HTR-8/SVneo (cell line): Measurements from ENCODE around the gene COL12A1.

Source experiments
- DNase-seq: peaks from one replicate; pipeline ENCODE4 v3.0.0; 2011; ENCODE audit warnings: low spot score, mixed read lengths; ENCODE audit not compliant: insufficient read length
- FAIRE-seq: peaks from 2 replicates; lab custom pipeline; 2011; peaks lifted over from hg19 to GRCh38; lab: Jason Lieb, UNC

Gene COL12A1

GRCh38 chr6:75205776-75206575, at the start of gene COL12A1:
TSS of gene COL12A1 (minus strand) at chr6:75206053. CDS start at chr6:75202792, 3,261 bp downstream.
- FAIRE-seq, result peak; percentile 86
- DNase-seq, result peak; percentile 86

DNA sequence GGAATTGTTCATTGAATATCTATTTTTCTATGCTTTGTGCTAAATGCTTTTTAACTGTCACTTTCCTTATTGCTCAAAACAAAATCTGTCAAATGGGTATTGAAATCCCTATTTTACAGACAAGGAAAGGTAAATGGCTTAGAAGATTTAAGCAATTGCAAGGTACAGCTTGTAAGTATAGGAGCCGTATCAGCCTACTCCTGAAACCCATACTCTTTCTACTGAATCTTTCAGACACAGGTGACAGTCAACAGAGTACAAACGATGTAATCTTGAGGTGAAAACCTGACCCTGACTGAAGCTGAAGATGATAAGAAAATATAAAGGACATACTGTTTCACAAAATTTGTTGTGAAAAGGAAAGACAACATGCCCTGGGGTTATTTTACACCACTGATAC, 44.7 kb upstream of the COL12A1 start:
- FAIRE-seq (no peak), DNase-seq (no peak)

- DNase-seq (no peak), FAIRE-seq (no peak)
These were observed 44.0 kb upstream of the COL12A1 start for GRCh38 chr6:75249837-75250236.

DNA sequence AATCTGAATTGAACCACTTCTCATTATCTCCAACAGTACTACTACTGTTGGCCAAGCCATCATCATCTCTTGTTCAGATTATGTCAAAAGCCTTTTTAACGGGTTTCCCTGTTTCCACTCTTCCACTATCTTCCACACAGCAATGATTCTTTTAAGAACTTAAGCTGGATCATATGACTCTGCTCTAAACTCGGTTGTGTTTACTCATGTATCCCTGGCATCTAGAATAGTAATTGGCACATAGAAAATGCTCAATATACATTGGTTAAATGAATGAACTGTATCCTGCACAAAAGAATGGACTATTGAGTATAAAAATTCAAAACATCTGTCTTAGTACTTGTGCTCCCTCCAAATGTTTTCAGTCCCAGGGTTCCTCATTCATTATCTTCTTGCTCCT, 40.5 kb upstream of the COL12A1 start:
- FAIRE-seq (no peak), DNase-seq (no peak)

GRCh38 chr6:75244063-75244584, 38.3 kb upstream of the COL12A1 start:
- FAIRE-seq, result no peak
- no peak for DNase-seq

GRCh38 chr6:75243333-75244062, 37.6 kb upstream of the COL12A1 start, which contains the start of gene COX7A2:
TSS of gene COX7A2 (minus strand) at chr6:75243801. CDS start at chr6:75243734, 67 bp downstream.
- FAIRE-seq, result peak; percentile 82
- peak; percentile 81 for DNase-seq

DNA sequence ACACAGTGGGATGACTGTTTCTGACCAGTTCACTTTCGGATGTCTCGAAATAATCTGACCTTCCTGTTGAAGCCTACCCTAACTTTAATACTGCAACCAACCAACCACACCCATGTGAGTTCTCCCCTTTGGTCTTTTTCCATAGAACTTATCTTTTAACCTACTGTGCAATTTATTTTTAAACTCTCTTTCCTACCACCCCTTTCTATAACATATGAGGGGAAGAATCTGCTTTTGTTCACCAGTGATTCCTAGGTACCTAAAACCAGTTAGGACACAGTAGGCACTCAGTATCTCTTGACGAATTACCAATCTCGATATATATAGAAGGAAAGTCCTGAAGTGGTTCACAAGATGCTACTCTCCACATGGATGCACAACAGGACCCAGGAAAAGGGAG, 30.8 kb upstream of the COL12A1 start:
- no peak for FAIRE-seq
- DNase-seq, result no peak

DNA sequence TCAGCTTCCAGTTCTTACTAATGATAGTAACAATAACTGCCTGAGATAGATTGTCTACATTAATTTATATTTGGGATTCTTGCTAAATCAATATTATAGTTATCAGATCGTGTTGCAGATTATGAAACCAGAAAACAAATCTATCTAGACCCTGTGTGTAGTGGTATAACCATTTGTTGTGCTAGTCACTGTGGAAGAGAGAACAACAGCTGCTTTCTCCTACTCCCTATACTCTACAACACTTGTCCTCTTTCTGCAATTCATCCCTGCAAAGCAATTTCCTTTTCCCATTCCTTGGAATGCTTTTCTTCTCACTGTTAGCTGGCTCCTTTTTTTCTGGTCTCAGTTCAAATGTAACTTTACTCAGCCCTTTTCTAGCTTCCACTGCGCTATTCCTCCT, 29.4 kb upstream of the COL12A1 start:
- FAIRE-seq (no peak), DNase-seq (no peak)

DNA sequence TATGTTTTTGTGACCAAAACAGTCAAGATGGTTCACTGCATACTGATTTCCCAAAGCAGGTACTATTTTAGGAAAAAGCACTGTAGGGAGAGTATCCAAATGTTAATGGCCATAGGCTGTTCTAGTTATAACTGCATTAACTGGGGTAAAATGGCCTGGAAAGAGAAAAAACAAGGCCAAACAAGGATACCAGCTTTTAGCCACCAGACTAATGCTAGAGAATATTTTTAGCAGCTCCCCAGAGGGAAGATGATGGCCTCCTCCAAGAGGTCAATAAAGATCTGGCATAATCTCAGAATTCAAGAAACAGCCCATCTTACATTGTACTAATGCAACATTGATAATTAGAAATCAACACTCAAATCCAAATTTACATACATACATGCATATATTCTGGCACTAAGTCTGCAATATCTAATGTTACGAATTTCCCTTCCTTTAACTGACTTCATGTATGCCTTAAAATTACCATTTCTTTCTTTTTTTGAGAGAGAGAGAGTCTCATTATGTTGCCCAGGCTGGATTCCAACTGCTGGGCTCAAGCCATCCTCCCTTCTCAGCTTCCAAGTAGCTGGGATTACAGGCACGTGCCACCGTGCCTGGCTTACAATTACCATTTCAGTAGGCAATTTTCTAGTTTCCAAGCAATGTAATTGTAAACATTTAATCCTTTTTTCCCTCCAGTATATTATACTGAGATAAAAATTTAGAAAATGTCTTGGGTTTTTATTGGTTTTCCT, 28.4 kb upstream of the COL12A1 start:
- DNase-seq, result no peak
- no peak for FAIRE-seq

DNA sequence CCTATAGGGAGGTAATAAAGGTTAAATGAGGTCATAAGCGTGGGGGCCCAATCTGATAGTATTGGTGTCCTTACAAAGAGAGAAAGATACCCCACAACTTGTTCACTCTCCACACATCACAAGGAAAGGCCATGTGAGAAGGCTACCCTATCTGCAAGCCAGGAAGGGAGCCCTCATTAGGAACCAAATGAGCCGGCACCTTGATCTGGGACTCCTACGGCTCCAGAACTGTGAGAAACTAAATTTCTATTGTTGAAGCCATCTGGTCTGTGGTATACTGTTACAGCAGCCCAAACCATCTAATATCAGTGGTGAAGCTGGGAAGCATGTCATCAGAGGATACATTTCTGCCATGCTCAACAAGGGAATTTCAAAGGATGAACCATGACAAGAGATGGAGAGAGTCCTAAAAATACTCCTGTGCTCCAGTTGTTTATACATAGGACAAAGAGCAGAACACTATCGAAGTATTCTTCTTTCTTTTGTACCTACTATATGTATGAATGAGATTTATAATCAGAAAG, 27.3 kb upstream of the COL12A1 start:
- DNase-seq (no peak), FAIRE-seq (no peak)

DNA sequence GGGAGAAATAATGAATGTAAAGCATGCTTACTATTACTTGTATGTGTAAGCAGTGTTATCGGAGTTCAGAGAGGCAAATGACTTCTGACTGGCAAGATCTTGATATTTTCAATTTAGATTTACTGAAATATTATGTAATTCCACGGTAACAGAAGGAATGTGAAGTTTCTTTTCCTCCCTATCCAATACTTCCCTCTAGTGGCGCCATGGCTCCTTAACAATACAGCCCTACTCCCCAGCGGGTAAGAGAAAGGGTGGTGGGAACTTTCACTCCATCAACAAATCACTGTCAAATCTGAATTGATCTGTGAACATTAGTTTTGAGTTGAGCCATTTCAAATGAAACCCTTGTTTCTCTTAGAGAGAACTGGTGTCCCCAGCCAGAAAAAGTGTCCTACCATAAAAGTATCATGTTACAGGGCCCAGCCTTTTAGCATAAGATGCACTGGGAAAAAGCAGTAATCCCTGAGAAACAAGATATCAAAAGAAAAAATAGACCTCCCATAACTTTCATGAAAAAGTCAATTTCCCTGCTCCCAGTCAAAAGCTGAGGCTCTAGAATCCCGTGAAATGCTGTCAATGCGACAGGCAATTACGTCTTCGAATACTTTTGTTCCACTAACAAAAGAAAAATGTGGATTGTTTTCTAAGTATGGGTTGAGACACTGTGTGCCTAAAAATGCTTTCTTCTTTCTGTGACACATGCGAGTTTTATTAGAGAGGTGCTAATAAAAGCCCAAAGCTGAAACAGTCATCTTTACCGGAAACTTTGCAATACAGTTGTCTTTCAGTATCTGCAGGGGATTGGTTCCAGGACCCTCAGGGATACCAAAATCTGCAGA, 24.9 kb upstream of the COL12A1 start:
- DNase-seq (peak; percentile 58), FAIRE-seq (no peak)

DNA sequence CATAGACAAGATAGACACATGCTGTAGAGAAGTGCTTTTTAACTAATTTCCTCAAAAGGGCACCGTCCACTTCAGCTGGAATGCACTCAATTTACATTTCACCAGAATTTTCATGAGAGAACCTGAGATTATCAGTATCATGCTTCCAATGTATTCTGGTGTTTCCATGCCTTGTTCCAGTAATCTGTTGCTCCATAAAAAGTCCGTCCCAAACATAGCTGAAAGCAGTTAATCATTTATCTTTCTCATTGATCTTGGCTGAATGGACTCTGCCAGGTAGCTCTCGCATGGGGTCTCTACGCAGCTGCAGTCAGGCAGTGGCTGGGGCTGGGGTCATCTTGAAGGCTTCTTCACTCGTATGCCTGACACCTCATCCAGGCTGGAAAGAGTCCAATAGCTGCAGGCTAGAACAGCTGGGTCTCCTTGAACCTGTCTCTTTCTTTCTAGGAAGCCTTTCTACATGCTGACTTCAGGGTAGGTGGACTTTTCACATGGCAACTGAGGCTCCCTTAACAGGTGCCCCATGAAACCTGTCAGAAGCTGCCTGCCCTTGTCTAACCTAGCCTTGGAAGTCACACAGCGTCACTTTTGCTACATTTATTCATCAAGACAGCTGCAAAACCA, 18.6 kb upstream of the COL12A1 start:
- DNase-seq (no peak), FAIRE-seq (no peak)

GRCh38 chr6:75223428-75223827, 17.6 kb upstream of the COL12A1 start:
- no peak for FAIRE-seq

DNA sequence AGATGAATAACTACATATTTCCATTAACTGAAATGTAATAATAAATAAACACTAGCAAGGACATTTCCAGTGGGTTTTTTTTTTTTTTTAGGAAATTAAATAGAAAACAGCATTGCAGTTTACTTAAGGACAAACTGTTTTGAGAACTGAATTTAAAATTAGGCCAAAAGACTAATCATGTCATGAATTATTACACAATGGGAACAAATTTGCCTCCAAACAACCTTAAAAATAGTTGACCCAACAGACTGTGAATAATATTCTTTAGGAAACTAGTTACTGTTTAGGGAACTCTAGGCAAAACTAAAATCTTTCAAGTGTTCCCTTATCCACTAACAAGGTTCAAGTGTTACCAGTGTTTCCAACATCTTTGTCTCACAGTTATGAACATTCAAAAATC, 16.4 kb upstream of the COL12A1 start:
- DNase-seq (no peak), FAIRE-seq (no peak)

More at GRCh38 chr6:75223428-75223827, 17.6 kb upstream of the COL12A1 start:
- no peak for DNase-seq

DNA sequence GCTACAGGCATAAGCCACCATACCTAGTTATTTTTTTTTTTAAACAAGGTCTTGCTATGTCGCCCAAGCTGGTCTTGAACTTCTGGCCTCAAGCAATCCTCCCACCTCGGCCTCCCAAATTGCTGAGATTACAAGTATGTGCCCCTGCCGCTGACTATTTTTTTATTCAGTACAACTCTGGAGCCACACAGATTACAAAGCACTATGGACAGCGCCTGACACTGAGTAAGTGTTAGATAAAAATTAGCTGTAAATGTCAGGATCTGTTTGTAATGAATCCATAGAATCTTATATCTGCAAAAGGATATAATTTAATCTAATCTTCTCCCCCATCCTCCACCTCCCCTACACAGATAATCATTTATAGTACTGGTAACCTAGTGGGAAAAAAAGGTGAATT, 15.3 kb upstream of the COL12A1 start:
- DNase-seq (no peak), FAIRE-seq (no peak)

- DNase-seq (no peak), FAIRE-seq (no peak)
These were observed 14.5 kb upstream of the COL12A1 start for GRCh38 chr6:75220357-75220756.

- FAIRE-seq, result no peak
- no peak for DNase-seq
These were observed 13.4 kb upstream of the COL12A1 start for GRCh38 chr6:75219263-75219662.

GRCh38 chr6:75217193-75217592, 11.3 kb upstream of the COL12A1 start:
- FAIRE-seq, result no peak
- no peak for DNase-seq

DNA sequence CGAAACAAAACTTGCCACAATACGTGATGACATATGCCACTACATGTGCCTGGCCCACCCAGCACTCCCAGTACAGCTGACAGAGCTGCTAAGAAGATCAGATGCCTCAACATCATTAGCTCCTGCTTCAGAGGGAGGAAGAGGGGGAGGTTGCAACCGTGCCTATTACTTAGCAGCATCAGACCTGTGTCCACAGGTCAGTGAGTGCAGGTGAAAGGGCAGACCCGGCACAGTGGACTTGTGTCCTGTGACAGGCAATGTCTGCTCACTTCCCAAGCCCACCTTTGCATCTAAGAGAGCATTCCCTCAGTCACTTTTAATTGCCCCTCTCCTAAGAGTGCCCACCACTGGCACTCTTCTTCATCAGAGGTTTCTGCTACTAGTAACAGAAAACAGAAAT, 9.4 kb upstream of the COL12A1 start:
- no peak for DNase-seq
- no peak for FAIRE-seq
